A673 (cell line): ENCODE measurements around the gene ENOX2.
"Not testable (repeated sequence)": the region's sequence is repeated elsewhere in the genome, so short reads cannot be mapped to it uniquely, and the experiment has no call there.

Source experiments
- EZH2 ChIP-seq: fragments of 200-600 bp; sonication (generic); IDR thresholded peaks from 2 replicates; pipeline ENCODE4 v1.6.1; 2017; ENCODE audit warnings: borderline replicate concordance, low read depth, mild to moderate bottlenecking, mixed read lengths, antibody characterized with exemption, low read length; ENCODE audit not compliant: poor library complexity, severe bottlenecking
- TF ChIP-seq, protein P1 (sequence below): fragments of 300-800, 200-600 bp; sonication (generic); conservative IDR thresholded peaks from 2 replicates; pipeline ENCODE4 v1.5.1; 2017; ENCODE audit warnings: low read depth, mild to moderate bottlenecking, antibody characterized with exemption, low read length, moderate library complexity, mixed read lengths

DNA sequence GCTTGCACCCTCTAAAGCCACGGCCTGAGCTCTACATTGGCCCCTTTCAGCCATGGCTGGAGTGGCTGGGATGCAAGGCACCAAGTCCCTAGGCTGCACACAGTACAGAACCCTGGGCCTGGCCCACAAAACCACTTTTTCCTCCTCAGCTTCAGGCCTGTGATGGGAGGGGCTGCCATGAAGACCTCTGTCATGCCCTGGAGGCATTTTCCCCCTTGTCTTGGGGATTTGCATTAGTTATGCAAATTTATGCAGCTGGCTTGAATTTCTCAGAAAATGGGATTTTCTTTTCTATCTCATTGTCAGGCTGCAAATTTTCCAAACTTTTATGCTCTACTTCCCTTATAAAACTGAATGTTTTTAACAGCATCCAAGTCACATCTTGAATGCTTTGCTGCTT lies 16.7 kb upstream of the ENOX2 start:
- TF ChIP-seq, protein P1, sequence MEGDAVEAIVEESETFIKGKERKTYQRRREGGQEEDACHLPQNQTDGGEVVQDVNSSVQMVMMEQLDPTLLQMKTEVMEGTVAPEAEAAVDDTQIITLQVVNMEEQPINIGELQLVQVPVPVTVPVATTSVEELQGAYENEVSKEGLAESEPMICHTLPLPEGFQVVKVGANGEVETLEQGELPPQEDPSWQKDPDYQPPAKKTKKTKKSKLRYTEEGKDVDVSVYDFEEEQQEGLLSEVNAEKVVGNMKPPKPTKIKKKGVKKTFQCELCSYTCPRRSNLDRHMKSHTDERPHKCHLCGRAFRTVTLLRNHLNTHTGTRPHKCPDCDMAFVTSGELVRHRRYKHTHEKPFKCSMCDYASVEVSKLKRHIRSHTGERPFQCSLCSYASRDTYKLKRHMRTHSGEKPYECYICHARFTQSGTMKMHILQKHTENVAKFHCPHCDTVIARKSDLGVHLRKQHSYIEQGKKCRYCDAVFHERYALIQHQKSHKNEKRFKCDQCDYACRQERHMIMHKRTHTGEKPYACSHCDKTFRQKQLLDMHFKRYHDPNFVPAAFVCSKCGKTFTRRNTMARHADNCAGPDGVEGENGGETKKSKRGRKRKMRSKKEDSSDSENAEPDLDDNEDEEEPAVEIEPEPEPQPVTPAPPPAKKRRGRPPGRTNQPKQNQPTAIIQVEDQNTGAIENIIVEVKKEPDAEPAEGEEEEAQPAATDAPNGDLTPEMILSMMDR, result not testable (repeated sequence)
- TF ChIP-seq EZH2, result not testable (repeated sequence)
